Loucy (cell line): ENCODE data around the gene KREMEN1.

Experiments
- H2AFZ ChIP-seq: fragments of 200-600 bp; sonication (generic); 2 replicates; pipeline ENCODE4 v1.6.0; 2016; ENCODE audit warnings: antibody characterized with exemption, mild to moderate bottlenecking, low read length, moderate library complexity
- H3F3A ChIP-seq: fragments of 200-600 bp; 2 replicates; pipeline ENCODE4 v1.6.0; 2016; ENCODE audit warnings: antibody characterized with exemption, low read depth, mild to moderate bottlenecking
- H3K27me3 ChIP-seq: fragments of 200-600 bp; sonication (generic); 2 replicates; pipeline ENCODE4 v1.6.1; 2014; ENCODE audit warnings: low read length, mild to moderate bottlenecking; ENCODE audit not compliant: insufficient read depth, poor library complexity, severe bottlenecking
- H3K36me3 ChIP-seq: fragments of 200-600 bp; sonication (generic); 2 replicates; pipeline ENCODE4 v1.6.1; 2016; ENCODE audit warnings: low read length; ENCODE audit not compliant: insufficient read depth
- H3K4me1 ChIP-seq: fragments of 200-600 bp; sonication (generic); 2 replicates; pipeline ENCODE4 v1.5.1; 2014; ENCODE audit warnings: low read length, mild to moderate bottlenecking; ENCODE audit not compliant: insufficient read depth, poor library complexity, severe bottlenecking
- H3K4me2 ChIP-seq: fragments of 200-600 bp; sonication (generic); 2 replicates; pipeline ENCODE4 v1.6.0; 2014; ENCODE audit warnings: antibody characterized with exemption, low read length, low read depth, mild to moderate bottlenecking; ENCODE audit not compliant: poor library complexity, severe bottlenecking
- H3K4me3 ChIP-seq: fragments of 200-600 bp; sonication (generic); 2 replicates; pipeline ENCODE4 v1.5.1; 2014; ENCODE audit warnings: low read length, mild to moderate bottlenecking, mixed read lengths; ENCODE audit not compliant: poor library complexity, severe bottlenecking
- H3K79me2 ChIP-seq: fragments of 200-600 bp; sonication (generic); 2 replicates; pipeline ENCODE4 v1.6.1; 2014; ENCODE audit warnings: low read length; ENCODE audit not compliant: insufficient read depth
- H3K9ac ChIP-seq: fragments of 200-600 bp; sonication (generic); 2 replicates; pipeline ENCODE4 v1.6.0; 2014; ENCODE audit warnings: mild to moderate bottlenecking, low read depth, low read length, moderate library complexity; ENCODE audit not compliant: poor library complexity, severe bottlenecking
- H3K9me2 ChIP-seq: fragments of 200-600 bp; sonication (generic); replicated peaks from 2 replicates; pipeline ENCODE4 v1.6.1; 2016; ENCODE audit warnings: low read depth, low read length, mixed read lengths
- H3K9me3 ChIP-seq: fragments of 200-600 bp; sonication (generic); 2 replicates; pipeline ENCODE4 v1.6.1; 2014; ENCODE audit warnings: mild to moderate bottlenecking, antibody characterized with exemption, low read length, low read depth; ENCODE audit not compliant: insufficient read depth
- H4K20me1 ChIP-seq: fragments of 200-600 bp; sonication (generic); 2 replicates; pipeline ENCODE4 v1.6.0; 2014; ENCODE audit warnings: antibody characterized with exemption, low read length, mild to moderate bottlenecking; ENCODE audit not compliant: insufficient read depth, poor library complexity, severe bottlenecking
- EZH2phosphoT487 ChIP-seq: fragments of 200-600 bp; IDR thresholded peaks from 2 replicates; pipeline ENCODE4 v1.6.1; 2018; ENCODE audit warnings: antibody characterized with exemption, mild to moderate bottlenecking, moderate library complexity, borderline replicate concordance
- TF ChIP-seq, protein P1 (sequence below): fragments of 200-600 bp; sonication (generic); conservative IDR thresholded peaks from 2 replicates; pipeline ENCODE4 v1.5.1; 2014; ENCODE audit warnings: mild to moderate bottlenecking, antibody characterized with exemption, low read length

Gene KREMEN1

GRCh38 chr22:29055192-29055830 is 17.5 kb upstream of the KREMEN1 start:
- H3K4me1 ChIP-seq, result peaks cover 3% of the 10 kb centered on the region
- no peaks in the 10 kb centered on the region for H4K20me1 ChIP-seq
- no peaks in the 10 kb centered on the region for H3F3A ChIP-seq
- H3K79me2 ChIP-seq, result no peaks in the 10 kb centered on the region
- H3K27me3 ChIP-seq, result no peaks in the 10 kb centered on the region
- H3K9me3 ChIP-seq, result no peaks in the 10 kb centered on the region
- peaks cover 9% of the 10 kb centered on the region; the same call in 1 of the 2 replicates for H3K36me3 ChIP-seq
- H3K9me2 ChIP-seq, result no peaks in the 10 kb centered on the region
- H3K4me2 ChIP-seq, result no peak overlapping the region
- H3K4me3 ChIP-seq, result no peak overlapping the region
- no peak overlapping the region for H2AFZ ChIP-seq
- H3K9ac ChIP-seq, result no peak overlapping the region
- no peak for TF ChIP-seq EZH2phosphoT487
- TF ChIP-seq, protein P1, sequence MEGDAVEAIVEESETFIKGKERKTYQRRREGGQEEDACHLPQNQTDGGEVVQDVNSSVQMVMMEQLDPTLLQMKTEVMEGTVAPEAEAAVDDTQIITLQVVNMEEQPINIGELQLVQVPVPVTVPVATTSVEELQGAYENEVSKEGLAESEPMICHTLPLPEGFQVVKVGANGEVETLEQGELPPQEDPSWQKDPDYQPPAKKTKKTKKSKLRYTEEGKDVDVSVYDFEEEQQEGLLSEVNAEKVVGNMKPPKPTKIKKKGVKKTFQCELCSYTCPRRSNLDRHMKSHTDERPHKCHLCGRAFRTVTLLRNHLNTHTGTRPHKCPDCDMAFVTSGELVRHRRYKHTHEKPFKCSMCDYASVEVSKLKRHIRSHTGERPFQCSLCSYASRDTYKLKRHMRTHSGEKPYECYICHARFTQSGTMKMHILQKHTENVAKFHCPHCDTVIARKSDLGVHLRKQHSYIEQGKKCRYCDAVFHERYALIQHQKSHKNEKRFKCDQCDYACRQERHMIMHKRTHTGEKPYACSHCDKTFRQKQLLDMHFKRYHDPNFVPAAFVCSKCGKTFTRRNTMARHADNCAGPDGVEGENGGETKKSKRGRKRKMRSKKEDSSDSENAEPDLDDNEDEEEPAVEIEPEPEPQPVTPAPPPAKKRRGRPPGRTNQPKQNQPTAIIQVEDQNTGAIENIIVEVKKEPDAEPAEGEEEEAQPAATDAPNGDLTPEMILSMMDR, result no peak

DNA sequence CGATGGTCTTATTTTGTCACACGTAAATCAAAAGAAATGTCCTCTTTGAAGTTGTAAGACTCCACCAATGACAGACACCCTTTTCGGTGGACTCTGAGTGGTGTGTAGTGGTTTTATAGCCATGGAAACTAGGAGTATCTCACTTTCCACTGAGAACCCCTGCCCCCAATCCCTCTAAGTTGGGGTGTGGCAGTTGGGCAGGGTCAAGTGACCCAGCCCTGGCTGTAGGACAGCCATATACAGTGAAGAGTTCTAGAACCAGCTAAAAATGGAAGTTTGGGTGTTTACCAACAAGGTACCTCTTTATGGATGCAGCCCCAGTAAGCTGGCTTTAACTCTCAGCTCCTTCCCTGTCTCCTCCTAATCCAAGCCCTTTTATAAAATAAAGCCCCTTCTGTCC is 16.4 kb upstream of the KREMEN1 start:
- Histone ChIP-seq H3F3A (no peaks in the 10 kb centered on the region), H3K4me3 (no peak overlapping the region), H3K36me3 (no peaks in the 10 kb centered on the region), H3K4me1 (peaks cover 3% of the 10 kb centered on the region), H3K9ac (no peak overlapping the region), H3K79me2 (no peaks in the 10 kb centered on the region), H3K4me2 (no peak overlapping the region), H3K9me2 (no peaks in the 10 kb centered on the region), H2AFZ (no peak overlapping the region), H4K20me1 (no peaks in the 10 kb centered on the region), H3K9me3 (no peaks in the 10 kb centered on the region), H3K27me3 (no peaks in the 10 kb centered on the region)
- no peak for TF ChIP-seq EZH2phosphoT487
- TF ChIP-seq, protein P1, result no peak

- Histone ChIP-seq H2AFZ (no peak overlapping the region), H3F3A (no peaks in the 10 kb centered on the region), H4K20me1 (no peaks in the 10 kb centered on the region), H3K4me1 (peaks cover 6% of the 10 kb centered on the region), H3K9me3 (no peaks in the 10 kb centered on the region), H3K9me2 (no peaks in the 10 kb centered on the region), H3K27me3 (no peaks in the 10 kb centered on the region), H3K4me3 (no peak overlapping the region), H3K4me2 (no peak overlapping the region), H3K79me2 (no peaks in the 10 kb centered on the region), H3K36me3 (no peaks in the 10 kb centered on the region), H3K9ac (no peak overlapping the region)
- no peak for TF ChIP-seq EZH2phosphoT487
- TF ChIP-seq, protein P1, result no peak; the same call in 1 of the 2 replicates
Observed at GRCh38 chr22:29060251-29060869, 12.5 kb upstream of the KREMEN1 start.
